Hepatocyte (in vitro differentiated cells): Measurements from ENCODE around the gene DDR2. TPM values are rescaled to one million over a fixed set of nuclear protein-coding genes. Genes with fewer than 3 reads are reported as not detected.

Experiments
- DNase-seq: peaks from one replicate; pipeline ENCODE4 v3.0.0-alpha.2; 2016; ENCODE audit warnings: low spot score
- H2AFZ ChIP-seq: fragments of 200-600 bp; sonication (generic); 2 replicates; pipeline ENCODE4 v1.6.0; 2016; ENCODE audit warnings: antibody characterized with exemption, mild to moderate bottlenecking
- H3K27ac ChIP-seq: fragments of 200-600 bp; sonication (generic); 2 replicates; pipeline ENCODE4 v1.5.1; 2016; ENCODE audit warnings: mild to moderate bottlenecking
- H3K27me3 ChIP-seq: fragments of 200-600 bp; sonication (generic); 2 replicates; pipeline ENCODE4 v1.6.1; 2016
- H3K36me3 ChIP-seq: fragments of 200-600 bp; sonication (generic); replicated peaks from 2 replicates; pipeline ENCODE4 v1.5.1; 2016; ENCODE audit warnings: low read depth; ENCODE audit not compliant: insufficient read depth
- H3K4me1 ChIP-seq: fragments of 200-600 bp; sonication (generic); 2 replicates; pipeline ENCODE4 v1.5.1; 2016; ENCODE audit warnings: mild to moderate bottlenecking, moderate library complexity; ENCODE audit not compliant: insufficient read depth
- H3K4me2 ChIP-seq: fragments of 200-600 bp; sonication (generic); 2 replicates; pipeline ENCODE4 v1.6.0; 2016
- H3K4me3 ChIP-seq: fragments of 200-600 bp; sonication (generic); 2 replicates; pipeline ENCODE4 v1.5.1; 2016; ENCODE audit warnings: mild to moderate bottlenecking
- H3K79me2 ChIP-seq: fragments of 200-600 bp; sonication (generic); 2 replicates; pipeline ENCODE4 v1.6.0; 2017; ENCODE audit warnings: mild to moderate bottlenecking
- H3K9me2 ChIP-seq: fragments of 200-600 bp; sonication (generic); replicated peaks from 2 replicates; pipeline ENCODE4 v1.6.0; 2017; ENCODE audit warnings: mild to moderate bottlenecking; ENCODE audit not compliant: insufficient read depth
- H3K9me3 ChIP-seq: fragments of 200-600 bp; sonication (generic); 2 replicates; pipeline ENCODE4 v1.5.1; 2016; ENCODE audit warnings: low read depth, mild to moderate bottlenecking
- H4K20me1 ChIP-seq: fragments of 200-600 bp; sonication (generic); 2 replicates; pipeline ENCODE4 v1.6.0; 2016; ENCODE audit warnings: mild to moderate bottlenecking; ENCODE audit not compliant: insufficient read depth, poor library complexity, severe bottlenecking
- CTCF ChIP-seq: fragments of 200-600 bp; sonication (generic); IDR thresholded peaks from 2 replicates; pipeline ENCODE4 v1.5.1; 2016; ENCODE audit warnings: antibody characterized with exemption, mild to moderate bottlenecking; ENCODE audit not compliant: poor library complexity
- EZH2 ChIP-seq: fragments of 200-600 bp; sonication (generic); IDR thresholded peaks from 2 replicates; pipeline ENCODE4 v1.6.1; 2016; ENCODE audit warnings: antibody characterized with exemption, mild to moderate bottlenecking, borderline replicate concordance
- EZH2phosphoT487 ChIP-seq: fragments of 200-600 bp; sonication (generic); IDR thresholded peaks from one replicate; pipeline ENCODE4 v1.6.1; 2018; ENCODE audit warnings: antibody characterized with exemption, mild to moderate bottlenecking, low read depth, moderate library complexity; ENCODE audit not compliant: unreplicated experiment, severe bottlenecking
- WGBS: methylation state at CpG from one replicate; pipeline ENCODE4 v1.1.6; 2016; ENCODE audit warnings: low lambda C conversion rate; ENCODE audit errors: missing lambda C conversion rate; 5-methylcytosine and 5-hydroxymethylcytosine counted together
- polyA plus RNA-seq: library from polyadenylated mRNA; unstranded; fragments of >200 nt; fragmentation: Nextera tagmentation; extraction: Ambion mirVana; gene quantifications from 2 replicates; pipeline ENCODE4 v1.2.1, GENCODE V29; 2016
- total RNA-seq: library from RNA; depleted of rRNA; stranded (reverse); fragments of >200 nt; gene quantifications from 2 replicates; pipeline ENCODE4 v1.2.3, GENCODE V29; 2014

DDR2 gene
- total and polyA plus RNA-seq, 2 experiments from 2014 or later, result 15.7 to 40.2 TPM

DNA sequence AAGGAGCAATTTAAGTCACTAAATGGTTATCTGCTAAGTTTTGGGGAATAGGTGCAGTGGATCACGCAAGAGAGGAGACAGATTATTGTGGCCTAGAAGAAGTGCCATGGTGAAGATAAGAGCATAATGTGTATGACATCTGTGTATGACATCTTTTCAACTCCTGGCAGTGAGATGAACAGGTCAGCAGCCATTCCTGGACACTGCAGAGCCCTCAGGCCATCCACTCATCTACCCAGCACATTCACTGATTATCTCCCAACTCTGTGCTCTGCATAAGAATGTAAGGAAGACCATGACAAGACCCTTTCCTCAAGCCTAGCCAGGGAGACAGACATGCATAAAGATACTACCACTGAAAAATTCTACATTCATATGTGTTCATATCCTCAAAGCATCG is 73.7 kb downstream of the DDR2 start:
- no peak overlapping the region for H3K4me3 ChIP-seq
- no peaks in the 10 kb centered on the region for H4K20me1 ChIP-seq
- peaks cover 19% of the 10 kb centered on the region for H3K4me1 ChIP-seq
- 48% methylated on average over 2 of the region's 2 CpGs for WGBS
- H3K4me2 ChIP-seq, result no peak overlapping the region
- H3K36me3 ChIP-seq, result no peaks in the 10 kb centered on the region
- no peak for DNase-seq
- no peaks in the 10 kb centered on the region for H3K27me3 ChIP-seq
- no peak for TF ChIP-seq EZH2
- TF ChIP-seq EZH2phosphoT487, result no peak
- TF ChIP-seq CTCF, result no peak
- H2AFZ ChIP-seq, result no peak overlapping the region
- no peaks in the 10 kb centered on the region for H3K9me3 ChIP-seq
- H3K9me2 ChIP-seq, result no peaks in the 10 kb centered on the region
- H3K79me2 ChIP-seq, result peaks cover 17% of the 10 kb centered on the region
- H3K27ac ChIP-seq, result no peak overlapping the region

DNA sequence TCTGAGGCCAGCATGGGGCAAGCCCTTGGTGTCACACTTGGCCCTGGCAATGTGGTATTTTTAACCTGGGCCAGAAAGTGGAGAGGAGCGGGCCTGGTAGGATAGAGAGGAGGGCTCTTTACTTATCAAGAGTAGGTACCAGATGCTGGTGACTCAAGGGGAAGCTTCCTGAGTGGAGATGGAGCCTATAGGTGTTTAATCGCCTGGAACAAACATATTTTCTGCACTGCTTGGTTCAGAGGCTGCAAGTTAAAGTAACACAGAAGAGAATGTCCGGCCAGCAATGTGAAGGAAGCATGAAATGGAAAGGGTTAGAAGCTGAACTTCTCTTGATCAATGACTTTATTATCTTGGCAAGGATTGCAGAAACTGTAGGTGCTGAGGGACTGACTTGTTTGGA is 74.3 kb downstream of the DDR2 start:
- Histone ChIP-seq H3K36me3 (no peaks in the 10 kb centered on the region), H3K9me2 (no peaks in the 10 kb centered on the region), H3K27ac (no peak overlapping the region), H3K79me2 (peaks cover 17% of the 10 kb centered on the region), H4K20me1 (no peaks in the 10 kb centered on the region), H3K9me3 (no peaks in the 10 kb centered on the region), H2AFZ (no peak overlapping the region), H3K4me3 (no peak overlapping the region), H3K27me3 (no peaks in the 10 kb centered on the region), H3K4me1 (peaks cover 20% of the 10 kb centered on the region), H3K4me2 (no peak overlapping the region)
- TF ChIP-seq EZH2, result no peak
- TF ChIP-seq EZH2phosphoT487, result no peak
- TF ChIP-seq CTCF, result no peak
- 94% methylated on average over 3 of the region's 3 CpGs for WGBS
- DNase-seq, result no peak

DNA sequence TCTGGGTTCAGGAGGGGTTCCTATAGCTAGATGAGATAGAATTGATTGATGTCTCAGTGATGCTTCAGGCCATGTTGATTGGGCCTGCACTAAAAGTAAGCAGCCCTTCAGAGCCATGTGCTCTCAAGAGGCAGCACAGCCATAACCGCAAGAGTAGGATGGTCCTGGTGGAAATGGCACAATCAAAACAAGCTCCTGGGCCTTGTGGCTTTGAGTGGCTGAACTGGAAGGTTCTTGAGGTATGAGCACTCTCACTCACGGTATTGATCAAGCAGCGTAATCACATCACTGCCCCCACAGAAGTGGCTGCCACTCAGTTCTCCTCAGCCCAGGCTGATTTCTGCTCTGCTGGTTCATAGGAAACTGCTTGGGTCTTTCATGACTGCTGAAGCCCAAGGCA is 76.0 kb downstream of the DDR2 start:
- no peaks in the 10 kb centered on the region for H3K9me2 ChIP-seq
- H3K9me3 ChIP-seq, result no peaks in the 10 kb centered on the region
- no peaks in the 10 kb centered on the region for H3K27me3 ChIP-seq
- TF ChIP-seq EZH2, result no peak
- TF ChIP-seq EZH2phosphoT487, result no peak
- TF ChIP-seq CTCF, result no peak
- 100% methylated on average over 3 of the region's 3 CpGs for WGBS
- no peaks in the 10 kb centered on the region for H4K20me1 ChIP-seq
- H3K79me2 ChIP-seq, result peaks cover 8% of the 10 kb centered on the region
- no peaks in the 10 kb centered on the region for H3K36me3 ChIP-seq
- no peak overlapping the region for H3K4me3 ChIP-seq
- peaks cover 20% of the 10 kb centered on the region for H3K4me1 ChIP-seq
- H3K27ac ChIP-seq, result no peak overlapping the region
- no peak overlapping the region for H2AFZ ChIP-seq
- no peak overlapping the region for H3K4me2 ChIP-seq
- DNase-seq, result no peak

DNA sequence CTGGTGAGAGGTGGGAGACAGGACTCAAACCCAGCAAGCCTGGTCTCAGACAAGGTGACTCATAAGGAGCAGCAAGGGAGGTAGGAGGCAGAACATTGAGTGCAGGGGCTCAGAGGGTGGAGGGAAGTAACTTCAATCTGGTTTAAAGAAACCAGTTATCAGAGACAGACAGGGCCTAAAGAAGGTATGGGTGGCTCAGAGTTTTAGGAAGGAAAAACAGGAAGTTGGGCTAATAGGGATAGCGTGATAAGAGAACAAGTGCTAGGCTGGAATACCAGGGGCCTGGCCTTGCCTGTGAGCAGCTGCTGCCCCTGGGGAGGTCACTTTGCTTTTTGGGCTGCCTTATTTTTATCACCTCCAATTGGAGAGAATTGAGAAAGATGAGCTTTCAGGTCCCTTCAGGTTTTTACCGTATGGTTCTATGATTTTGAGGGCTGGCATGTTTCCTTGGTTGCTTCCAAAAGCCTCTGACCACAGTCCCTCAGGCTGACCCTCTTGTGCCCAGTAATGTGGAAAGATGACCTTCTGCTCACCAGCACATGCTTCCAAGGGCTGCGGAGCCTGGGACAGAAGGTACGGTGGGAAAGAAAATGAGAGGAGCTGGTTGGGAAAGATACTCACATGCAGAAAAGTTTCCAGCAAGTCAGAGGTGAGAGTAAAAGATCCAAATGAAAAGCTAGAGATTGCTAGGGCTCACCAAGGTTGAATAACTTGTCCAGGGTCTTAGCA is 77.0 kb downstream of the DDR2 start:
- no peaks in the 10 kb centered on the region for H4K20me1 ChIP-seq
- no peaks in the 10 kb centered on the region for H3K9me3 ChIP-seq
- H3K36me3 ChIP-seq, result no peaks in the 10 kb centered on the region
- WGBS, result 83% methylated on average over 4 of the region's 4 CpGs
- H2AFZ ChIP-seq, result no peak overlapping the region
- H3K4me2 ChIP-seq, result no peak overlapping the region
- no peak for DNase-seq
- no peak overlapping the region for H3K27ac ChIP-seq
- no peaks in the 10 kb centered on the region for H3K9me2 ChIP-seq
- no peaks in the 10 kb centered on the region for H3K27me3 ChIP-seq
- H3K4me3 ChIP-seq, result no peak overlapping the region
- TF ChIP-seq CTCF (no peak), EZH2phosphoT487 (no peak), EZH2 (no peak)
- H3K4me1 ChIP-seq, result peaks cover 20% of the 10 kb centered on the region
- H3K79me2 ChIP-seq, result peaks cover 8% of the 10 kb centered on the region
